OCI-LY7 (cell line): Measurements from ENCODE around the gene ENHO. TPM values are rescaled to one million over a fixed set of nuclear protein-coding genes. Genes with fewer than 3 reads are reported as not detected.

Source experiments
- BruUV-seq: library from RNA; stranded (reverse); fragments of 400-500 nt; replicated peaks from 2 replicates; lab custom pipeline; 2021; lab: Mats Ljungman, UMichigan
- CTCF ChIA-PET: fragments of 300-600 bp; sonication (Branson Sonifier 250); formaldehyde crosslinking; loops from one replicate; lab custom pipeline; 2022; ENCODE audit warnings: antibody characterized with exemption; ENCODE audit not compliant: unreplicated experiment; lab: Charles Lee
- POLR2A ChIA-PET: fragments of 300-600 bp; sonication (Branson Sonifier 250); formaldehyde crosslinking; loops from one replicate; lab custom pipeline; 2022; ENCODE audit warnings: antibody characterized with exemption; lab: Charles Lee
- DNase-seq: peaks from one replicate; pipeline ENCODE4 v3.0.0-alpha.2; 2015; ENCODE audit warnings: low spot score
- H2AFZ ChIP-seq: fragments of 200-600 bp; sonication (generic), shearing (Covaris generic); 2 replicates; pipeline ENCODE4 v1.6.1; 2014; ENCODE audit warnings: mild to moderate bottlenecking, antibody characterized with exemption, low read length, moderate library complexity
- H3K27ac ChIP-seq: fragments of 200-600 bp; sonication (generic); 2 replicates; pipeline ENCODE4 v1.5.1; 2014; ENCODE audit warnings: mixed run types, low read depth, mild to moderate bottlenecking, moderate library complexity, low read length, inconsistent platforms; ENCODE audit not compliant: poor library complexity, severe bottlenecking
- H3K36me3 ChIP-seq: fragments of 200-600 bp; sonication (generic); 2 replicates; pipeline ENCODE4 v1.6.1; 2014; ENCODE audit warnings: mild to moderate bottlenecking, antibody characterized with exemption, low read length, moderate library complexity, mixed read lengths; ENCODE audit not compliant: insufficient read depth
- H3K4me1 ChIP-seq: fragments of 200-600 bp; sonication (generic); 2 replicates; pipeline ENCODE4 v1.5.1; 2014; ENCODE audit warnings: mild to moderate bottlenecking, low read length; ENCODE audit not compliant: insufficient read depth, poor library complexity, severe bottlenecking
- H3K4me2 ChIP-seq: fragments of 200-600 bp; sonication (generic); 2 replicates; pipeline ENCODE4 v1.6.1; 2014; ENCODE audit warnings: mild to moderate bottlenecking, low read length
- H3K4me3 ChIP-seq: fragments of 200-600 bp; sonication (generic); 2 replicates; pipeline ENCODE4 v1.5.1; 2014; ENCODE audit warnings: mild to moderate bottlenecking, low read depth, low read length; ENCODE audit not compliant: poor library complexity, severe bottlenecking
- H3K79me2 ChIP-seq: fragments of 200-600 bp; sonication (generic); 2 replicates; pipeline ENCODE4 v1.6.1; 2016; ENCODE audit warnings: low read depth, mild to moderate bottlenecking, low read length, moderate library complexity, mixed read lengths; ENCODE audit not compliant: insufficient read depth
- H3K9me2 ChIP-seq: fragments of 200-600 bp; sonication (generic); 2 replicates; pipeline ENCODE4 v1.6.1; 2016; ENCODE audit warnings: mild to moderate bottlenecking, low read length, mixed read lengths; ENCODE audit not compliant: insufficient read depth
- H3K9me3 ChIP-seq: fragments of 200-600 bp; sonication (generic); 2 replicates; pipeline ENCODE4 v1.6.1; 2014; ENCODE audit warnings: mild to moderate bottlenecking, mixed run types, low read length, mixed read lengths
- H4K20me1 ChIP-seq: fragments of 200-600 bp; sonication (generic); 2 replicates; pipeline ENCODE4 v1.6.1; 2014; ENCODE audit warnings: mild to moderate bottlenecking, antibody characterized with exemption, low read length, moderate library complexity, mixed read lengths; ENCODE audit not compliant: insufficient read depth
- EZH2phosphoT487 ChIP-seq: fragments of 200-600 bp; sonication (generic); IDR thresholded peaks from 2 replicates; pipeline ENCODE4 v1.6.1; 2018; ENCODE audit warnings: low read depth, borderline replicate concordance, mild to moderate bottlenecking, mixed run types, antibody characterized with exemption, low read length, moderate library complexity, mixed read lengths
- intact Hi-C: fragments of 100-400 bp; cut with micrococcal nuclease; formaldehyde crosslinking; loops from one replicate; pipeline ENCODE4 v1.10.0; 2022; ENCODE audit not compliant: unreplicated experiment
- total RNA-seq, 2 experiments: library from RNA; depleted of rRNA in 1 of 2; stranded (reverse); fragments of >200 nt in 1 of 2; shearing (Covaris generic) in 1 of 2; gene quantifications; 2 replicates each; pipeline ENCODE4 v1.2.3, GENCODE V29; 2014 to 2022
- TF ChIP-seq, protein P1 (sequence below): fragments of 200-600 bp; sonication (generic); conservative IDR thresholded peaks from 2 replicates; pipeline ENCODE4 v1.5.1; 2014; ENCODE audit warnings: mild to moderate bottlenecking, antibody characterized with exemption, low read length, moderate library complexity, mixed read lengths

The ENHO gene
- total RNA-seq, 2 experiments from 2014 or later: 0.91 TPM; not detected in 1

DNA sequence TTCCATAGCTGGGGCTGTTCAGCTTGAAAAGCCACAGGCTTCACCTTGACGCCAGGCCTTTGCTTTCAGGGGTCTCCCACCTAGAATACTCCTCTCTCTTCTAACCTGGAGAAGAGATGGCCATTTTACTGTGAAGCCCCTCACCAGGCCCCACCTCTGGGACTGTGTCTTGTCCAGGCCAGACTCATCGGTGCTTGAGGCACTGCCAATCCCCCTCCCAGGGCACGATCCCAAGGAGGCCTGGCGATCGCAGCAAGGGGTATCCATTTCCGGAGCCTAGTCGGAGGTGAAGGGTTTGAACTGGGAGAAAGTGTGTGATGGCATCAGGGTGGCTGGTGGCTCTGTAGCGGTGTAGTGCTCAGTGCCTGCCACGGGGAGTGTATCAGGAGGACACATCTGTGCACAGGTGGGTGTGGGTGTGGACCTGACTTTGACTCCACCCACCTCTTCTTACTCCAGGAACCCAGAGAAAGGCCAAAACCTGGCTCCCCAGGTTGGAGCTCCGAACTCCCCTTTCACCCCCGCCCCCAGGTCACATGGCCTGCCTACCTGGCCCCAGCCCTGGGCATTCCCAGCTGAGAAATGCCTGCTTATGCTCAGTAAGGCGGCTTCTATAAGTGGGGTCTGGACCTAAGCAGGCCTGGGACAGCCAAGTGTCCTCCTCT, 27.4 kb upstream of the ENHO start:
- no peaks in the 10 kb centered on the region for H3K9me2 ChIP-seq
- ChIA-PET CTCF (no interaction called here), POLR2A (no interaction called here)
- no peaks in the 10 kb centered on the region for H3K36me3 ChIP-seq
- H3K27ac ChIP-seq: no peak overlapping the region
- H3K4me3 ChIP-seq: no peak overlapping the region
- H3K9me3 ChIP-seq: no peaks in the 10 kb centered on the region
- H3K79me2 ChIP-seq: no peaks in the 10 kb centered on the region
- TF ChIP-seq, protein P1, sequence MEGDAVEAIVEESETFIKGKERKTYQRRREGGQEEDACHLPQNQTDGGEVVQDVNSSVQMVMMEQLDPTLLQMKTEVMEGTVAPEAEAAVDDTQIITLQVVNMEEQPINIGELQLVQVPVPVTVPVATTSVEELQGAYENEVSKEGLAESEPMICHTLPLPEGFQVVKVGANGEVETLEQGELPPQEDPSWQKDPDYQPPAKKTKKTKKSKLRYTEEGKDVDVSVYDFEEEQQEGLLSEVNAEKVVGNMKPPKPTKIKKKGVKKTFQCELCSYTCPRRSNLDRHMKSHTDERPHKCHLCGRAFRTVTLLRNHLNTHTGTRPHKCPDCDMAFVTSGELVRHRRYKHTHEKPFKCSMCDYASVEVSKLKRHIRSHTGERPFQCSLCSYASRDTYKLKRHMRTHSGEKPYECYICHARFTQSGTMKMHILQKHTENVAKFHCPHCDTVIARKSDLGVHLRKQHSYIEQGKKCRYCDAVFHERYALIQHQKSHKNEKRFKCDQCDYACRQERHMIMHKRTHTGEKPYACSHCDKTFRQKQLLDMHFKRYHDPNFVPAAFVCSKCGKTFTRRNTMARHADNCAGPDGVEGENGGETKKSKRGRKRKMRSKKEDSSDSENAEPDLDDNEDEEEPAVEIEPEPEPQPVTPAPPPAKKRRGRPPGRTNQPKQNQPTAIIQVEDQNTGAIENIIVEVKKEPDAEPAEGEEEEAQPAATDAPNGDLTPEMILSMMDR: no peak
- no peak for TF ChIP-seq EZH2phosphoT487
- H3K4me1 ChIP-seq: no peaks in the 10 kb centered on the region
- no TSS peak for BruUV-seq
- no peak for DNase-seq
- no peak overlapping the region for H3K4me2 ChIP-seq
- intact Hi-C loops: no loop called here
- H4K20me1 ChIP-seq: no peaks in the 10 kb centered on the region
- no peak overlapping the region for H2AFZ ChIP-seq

DNA sequence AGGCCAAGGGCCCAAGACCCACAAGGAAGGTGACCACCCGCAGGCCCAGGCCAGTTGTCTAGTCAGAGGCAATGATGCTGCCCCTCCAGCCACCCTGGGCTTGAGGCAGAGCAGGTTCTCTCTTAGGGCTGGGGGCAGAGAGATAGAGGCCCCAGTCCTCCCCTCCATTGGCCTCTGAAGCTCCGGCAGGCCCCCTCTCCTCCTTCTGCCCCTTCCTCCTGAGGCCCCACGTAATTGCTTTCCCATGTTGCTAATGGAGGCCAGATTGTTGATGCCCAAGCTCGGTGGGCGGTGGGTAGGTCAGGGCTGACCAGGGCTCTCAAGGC, 26.6 kb upstream of the ENHO start:
- intact Hi-C loops: loop anchor here (5.0 kb wide), 1 partner anchor 142 kb away; no protein-coding TSS in a partner anchor
- Histone ChIP-seq H3K79me2 (no peaks in the 10 kb centered on the region), H3K4me3 (no peak overlapping the region), H3K9me3 (no peaks in the 10 kb centered on the region), H2AFZ (no peak overlapping the region), H3K9me2 (no peaks in the 10 kb centered on the region), H3K4me1 (no peaks in the 10 kb centered on the region), H4K20me1 (no peaks in the 10 kb centered on the region), H3K4me2 (no peak overlapping the region), H3K27ac (no peak overlapping the region), H3K36me3 (no peaks in the 10 kb centered on the region)
- DNase-seq: no peak
- TF ChIP-seq, protein P1: no peak
- TF ChIP-seq EZH2phosphoT487: no peak
- BruUV-seq: no TSS peak
- CTCF ChIA-PET: no interaction called here
- POLR2A ChIA-PET: no interaction called here

DNA sequence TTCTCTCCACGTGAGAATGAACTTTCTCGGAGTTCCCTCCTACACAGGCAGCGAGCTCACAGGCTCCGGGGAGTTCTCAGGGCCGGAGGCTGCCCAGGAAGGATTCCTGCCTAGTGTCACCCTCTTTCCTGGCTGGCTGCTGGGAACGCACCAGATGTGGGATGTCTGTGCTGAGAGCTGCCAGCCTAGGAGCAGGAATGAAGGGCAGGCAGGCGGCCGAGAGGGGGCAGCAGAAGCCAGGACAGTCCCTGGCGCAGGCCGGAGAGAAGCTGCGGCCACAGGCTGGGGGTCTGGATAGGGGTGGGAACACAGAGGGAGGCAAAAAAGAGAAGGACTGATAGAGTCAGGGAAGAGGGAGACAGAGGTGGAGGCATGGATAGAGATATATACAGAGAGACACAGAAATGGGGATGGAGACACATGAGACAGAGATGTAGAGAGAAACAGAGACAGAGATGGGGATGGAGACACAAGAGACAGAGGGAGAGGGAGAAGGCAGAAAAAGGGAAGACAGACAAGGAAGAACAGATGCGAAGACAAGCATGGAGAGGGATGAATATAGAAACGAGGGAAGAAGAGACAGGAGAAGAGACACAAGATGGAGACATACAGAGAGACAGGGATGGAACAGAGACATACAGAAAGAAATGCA, 25.3 kb upstream of the ENHO start:
- H2AFZ ChIP-seq: no peak overlapping the region
- DNase-seq: peak; percentile 18
- no peak overlapping the region for H3K27ac ChIP-seq
- no peak overlapping the region for H3K4me3 ChIP-seq
- H3K79me2 ChIP-seq: no peaks in the 10 kb centered on the region
- H3K9me2 ChIP-seq: no peaks in the 10 kb centered on the region
- H3K36me3 ChIP-seq: no peaks in the 10 kb centered on the region
- H3K4me2 ChIP-seq: no peak overlapping the region
- BruUV-seq: no TSS peak
- intact Hi-C loops: loop anchor here (1.0 to 5.0 kb wide), 4 partner anchors 44 to 141 kb away; no protein-coding TSS in a partner anchor
- H4K20me1 ChIP-seq: no peaks in the 10 kb centered on the region
- TF ChIP-seq EZH2phosphoT487: no peak
- TF ChIP-seq, protein P1: peak; percentile 79
- no peaks in the 10 kb centered on the region for H3K9me3 ChIP-seq
- no peaks in the 10 kb centered on the region for H3K4me1 ChIP-seq
- ChIA-PET POLR2A (no interaction called here), CTCF (no interaction called here)
